HepG2 (cell line): Measurements from ENCODE around the gene ARL2. TPM values are rescaled to one million over a fixed set of nuclear protein-coding genes. Genes with fewer than 3 reads are reported as not detected.

ENCODE experiments used
- CHCHD3 ChIP-seq: sonication (generic); formaldehyde crosslinking; IDR thresholded peaks from 2 replicates; pipeline ENCODE4 v1.8.0; 2022; ENCODE audit warnings: mild to moderate bottlenecking, missing genetic modification reagents, moderate library complexity
- FLYWCH1 ChIP-seq: sonication (generic); formaldehyde crosslinking; IDR thresholded peaks from 2 replicates; pipeline ENCODE4 v1.8.1; 2023; ENCODE audit warnings: mild to moderate bottlenecking, missing genetic modification reagents
- KDM6A ChIP-seq: IDR thresholded peaks from 2 replicates; pipeline ENCODE4 v1.6.1; 2016; ENCODE audit warnings: low read depth
- ZMYM2 ChIP-seq: sonication (generic); formaldehyde crosslinking; IDR thresholded peaks from 2 replicates; pipeline ENCODE4 v1.8.0; 2022; ENCODE audit warnings: mild to moderate bottlenecking, missing genetic modification reagents
- ZNF224 ChIP-seq: sonication (generic); formaldehyde crosslinking; IDR thresholded peaks from 2 replicates; pipeline ENCODE4 v1.5.0; 2020; ENCODE audit warnings: mild to moderate bottlenecking, missing genetic modification reagents
- ZNF317 ChIP-seq: sonication (generic); formaldehyde crosslinking; IDR thresholded peaks from 2 replicates; pipeline ENCODE4 v1.5.0; 2020; ENCODE audit warnings: mild to moderate bottlenecking, missing genetic modification reagents
- polyA plus RNA-seq, 8 experiments: library from polyadenylated mRNA; depleted of rRNA in 3 of 8; stranded (reverse) in 7 of 8; unstranded in 1 of 8; fragments of >200 nt; fragmentation: Illumina TruSeq in 4 of 8; extraction: Trizol in 4 of 8; gene quantifications; 2 replicates each; pipeline versions ENCODE4 v1.2.1 to v1.2.3, GENCODE V29; 2011 to 2016; ENCODE audit warnings: low read depth in 4 of 8, missing spikeins in 1 of 8, mixed read lengths in 1 of 8; ENCODE audit not compliant: insufficient read depth in 1 of 8
- total RNA-seq, 5 experiments: library from RNA; depleted of rRNA; stranded (reverse); fragments of >200 nt; fragmentation: Illumina TruSeq; extraction: Trizol; gene quantifications; 2 replicates each; pipeline ENCODE4 v1.2.3, GENCODE V29; 2016; ENCODE audit warnings: low read depth in 1 of 5
- TF ChIP-seq, protein P1 (sequence below): sonication (generic); formaldehyde crosslinking; IDR thresholded peaks from 2 replicates; pipeline ENCODE4 v1.5.1; 2020; ENCODE audit warnings: mild to moderate bottlenecking, missing genetic modification reagents, borderline replicate concordance
- TF ChIP-seq, protein P2 (sequence below): IDR thresholded peaks from 2 replicates; pipeline ENCODE4 v1.6.1; 2012; ENCODE audit warnings: inconsistent platforms
- TF ChIP-seq, protein P3 (sequence below): sonication (generic); formaldehyde crosslinking; IDR thresholded peaks from 2 replicates; pipeline ENCODE4 v1.4.0; 2020; ENCODE audit warnings: mild to moderate bottlenecking, missing genetic modification reagents, borderline replicate concordance
- TF ChIP-seq, protein P4 (sequence below): sonication (generic); formaldehyde crosslinking; IDR thresholded peaks from 2 replicates; pipeline ENCODE4 v1.5.1; 2020; ENCODE audit warnings: missing genetic modification reagents, mild to moderate bottlenecking, borderline replicate concordance
- TF ChIP-seq, protein P5 (sequence below): IDR thresholded peaks from 2 replicates; pipeline ENCODE4 v1.6.1; 2016; ENCODE audit warnings: missing compliant biosample characterization, missing genetic modification reagents, borderline replicate concordance

The ARL2 gene
- total and polyA plus RNA-seq, 2 of the 13 experiments (the other 11 are each of a cell fraction or from before 2014, with no cell fraction given), result 82.9 to 84.4 TPM

DNA sequence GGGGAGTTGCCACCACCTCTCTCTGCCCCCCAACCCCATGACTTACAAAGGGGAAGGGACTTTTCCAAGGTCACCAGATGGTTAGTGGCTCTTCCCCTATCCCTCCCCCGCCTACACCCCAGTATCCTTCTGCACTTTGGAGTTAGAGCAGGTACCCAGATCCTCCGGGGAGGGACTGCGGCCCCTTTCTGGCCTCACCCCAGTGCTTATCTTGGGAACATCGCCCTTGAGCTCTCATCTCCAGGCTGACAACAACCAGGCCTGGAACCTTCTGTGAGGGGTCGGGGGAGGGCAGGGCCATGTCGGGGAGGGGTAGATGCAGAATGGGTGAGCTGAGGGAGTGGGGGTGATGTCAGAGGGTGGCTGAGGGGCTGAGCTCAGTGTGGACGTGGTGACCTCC lies 51.9 kb downstream of the ARL2 start (continued):
- TF ChIP-seq, protein P1, sequence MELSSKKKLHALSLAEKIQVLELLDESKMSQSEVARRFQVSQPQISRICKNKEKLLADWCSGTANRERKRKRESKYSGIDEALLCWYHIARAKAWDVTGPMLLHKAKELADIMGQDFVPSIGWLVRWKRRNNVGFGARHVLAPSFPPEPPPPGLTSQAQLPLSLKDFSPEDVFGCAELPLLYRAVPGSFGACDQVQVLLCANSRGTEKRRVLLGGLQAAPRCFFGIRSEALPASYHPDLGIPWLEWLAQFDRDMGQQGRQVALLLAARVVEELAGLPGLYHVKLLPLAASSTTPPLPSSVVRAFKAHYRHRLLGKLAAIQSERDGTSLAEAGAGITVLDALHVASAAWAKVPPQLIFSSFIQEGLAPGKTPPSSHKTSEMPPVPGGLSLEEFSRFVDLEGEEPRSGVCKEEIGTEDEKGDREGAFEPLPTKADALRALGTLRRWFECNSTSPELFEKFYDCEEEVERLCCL (CRISPR knock-in tag), result no peak
- no peak for TF ChIP-seq FLYWCH1 (CRISPR knock-in tag)
- TF ChIP-seq, protein P2, sequence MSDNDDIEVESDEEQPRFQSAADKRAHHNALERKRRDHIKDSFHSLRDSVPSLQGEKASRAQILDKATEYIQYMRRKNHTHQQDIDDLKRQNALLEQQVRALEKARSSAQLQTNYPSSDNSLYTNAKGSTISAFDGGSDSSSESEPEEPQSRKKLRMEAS, result peak; percentile 11; the same call in 1 of the 2 replicates
- TF ChIP-seq CHCHD3 (CRISPR knock-in tag), result no peak
- TF ChIP-seq ZNF317 (CRISPR knock-in tag), result no peak
- peak; percentile 28; the same call in 1 of the 2 replicates for TF ChIP-seq KDM6A (CRISPR knock-in tag)
- TF ChIP-seq ZMYM2 (CRISPR knock-in tag), result no peak
- TF ChIP-seq, protein P3, sequence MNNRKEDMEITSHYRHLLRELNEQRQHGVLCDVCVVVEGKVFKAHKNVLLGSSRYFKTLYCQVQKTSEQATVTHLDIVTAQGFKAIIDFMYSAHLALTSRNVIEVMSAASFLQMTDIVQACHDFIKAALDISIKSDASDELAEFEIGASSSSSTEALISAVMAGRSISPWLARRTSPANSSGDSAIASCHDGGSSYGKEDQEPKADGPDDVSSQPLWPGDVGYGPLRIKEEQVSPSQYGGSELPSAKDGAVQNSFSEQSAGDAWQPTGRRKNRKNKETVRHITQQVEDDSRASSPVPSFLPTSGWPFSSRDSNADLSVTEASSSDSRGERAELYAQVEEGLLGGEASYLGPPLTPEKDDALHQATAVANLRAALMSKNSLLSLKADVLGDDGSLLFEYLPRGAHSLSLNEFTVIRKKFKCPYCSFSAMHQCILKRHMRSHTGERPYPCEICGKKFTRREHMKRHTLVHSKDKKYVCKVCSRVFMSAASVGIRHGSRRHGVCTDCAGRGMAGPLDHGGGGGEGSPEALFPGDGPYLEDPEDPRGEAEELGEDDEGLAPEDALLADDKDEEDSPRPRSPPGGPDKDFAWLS (CRISPR knock-in tag), result no peak
- TF ChIP-seq, protein P4, sequence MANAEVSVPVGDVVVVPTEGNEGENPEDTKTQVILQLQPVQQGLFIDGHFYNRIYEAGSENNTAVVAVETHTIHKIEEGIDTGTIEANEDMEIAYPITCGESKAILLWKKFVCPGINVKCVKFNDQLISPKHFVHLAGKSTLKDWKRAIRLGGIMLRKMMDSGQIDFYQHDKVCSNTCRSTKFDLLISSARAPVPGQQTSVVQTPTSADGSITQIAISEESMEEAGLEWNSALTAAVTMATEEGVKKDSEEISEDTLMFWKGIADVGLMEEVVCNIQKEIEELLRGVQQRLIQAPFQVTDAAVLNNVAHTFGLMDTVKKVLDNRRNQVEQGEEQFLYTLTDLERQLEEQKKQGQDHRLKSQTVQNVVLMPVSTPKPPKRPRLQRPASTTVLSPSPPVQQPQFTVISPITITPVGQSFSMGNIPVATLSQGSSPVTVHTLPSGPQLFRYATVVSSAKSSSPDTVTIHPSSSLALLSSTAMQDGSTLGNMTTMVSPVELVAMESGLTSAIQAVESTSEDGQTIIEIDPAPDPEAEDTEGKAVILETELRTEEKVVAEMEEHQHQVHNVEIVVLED, result 0 out of 2 replicates have a peak, but pooled peaks have one; percentile 15
- TF ChIP-seq, protein P5, sequence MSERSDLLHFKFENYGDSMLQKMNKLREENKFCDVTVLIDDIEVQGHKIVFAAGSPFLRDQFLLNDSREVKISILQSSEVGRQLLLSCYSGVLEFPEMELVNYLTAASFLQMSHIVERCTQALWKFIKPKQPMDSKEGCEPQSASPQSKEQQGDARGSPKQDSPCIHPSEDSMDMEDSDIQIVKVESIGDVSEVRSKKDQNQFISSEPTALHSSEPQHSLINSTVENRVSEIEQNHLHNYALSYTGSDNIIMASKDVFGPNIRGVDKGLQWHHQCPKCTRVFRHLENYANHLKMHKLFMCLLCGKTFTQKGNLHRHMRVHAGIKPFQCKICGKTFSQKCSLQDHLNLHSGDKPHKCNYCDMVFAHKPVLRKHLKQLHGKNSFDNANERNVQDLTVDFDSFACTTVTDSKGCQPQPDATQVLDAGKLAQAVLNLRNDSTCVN (CRISPR knock-in tag), result no peak
- no peak for TF ChIP-seq ZNF224 (CRISPR knock-in tag)
